Activated CD8-positive, alpha-beta memory T cell treated with anti-CD3 and anti-CD28 coated beads for 24 hours (primary cell): ENCODE data around the gene LOC101059915.
"Not testable (repeated sequence)": the region's sequence is repeated elsewhere in the genome, so short reads cannot be mapped to it uniquely, and the experiment has no call there.

Experiments used
- DNase-seq: peaks from one replicate; pipeline ENCODE4 v3.0.0-alpha.2; 2020

The LOC101059915 gene

DNA sequence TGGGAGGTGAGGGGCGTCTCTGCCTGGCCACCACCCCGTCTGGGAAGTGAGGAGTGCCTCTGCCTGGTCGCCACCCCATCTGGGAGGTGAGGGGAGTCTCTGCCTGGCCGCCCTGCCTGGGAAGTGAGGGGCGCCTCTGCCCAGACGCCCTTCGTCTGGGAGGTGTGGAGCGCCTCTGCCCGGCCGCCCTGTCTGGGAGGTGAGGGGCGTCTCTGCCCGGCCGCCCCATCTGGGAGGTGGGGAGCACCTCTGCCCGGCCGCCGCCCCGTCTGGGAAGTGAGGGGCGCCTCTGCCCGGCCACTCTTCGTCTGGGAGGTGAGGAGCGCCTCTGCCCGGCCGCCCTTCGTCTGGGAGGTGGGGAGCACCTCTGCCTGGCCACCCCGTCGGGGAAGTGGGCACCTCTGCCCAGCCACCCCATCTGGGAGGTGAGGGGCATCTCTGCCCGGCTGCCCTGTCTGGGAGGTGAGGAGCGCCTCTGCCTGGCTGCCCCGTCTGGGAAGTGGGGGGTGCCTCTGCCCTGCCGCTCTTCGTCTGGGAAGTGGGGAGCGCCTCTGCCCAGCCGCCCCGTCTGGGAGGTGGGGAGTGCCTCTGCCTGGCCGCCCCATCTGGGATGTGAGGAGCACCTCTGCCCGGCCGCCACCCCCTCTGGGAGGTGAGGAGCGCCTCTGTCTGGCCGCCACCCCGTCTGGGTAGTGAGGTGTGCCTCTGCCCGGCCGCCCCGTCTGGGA is 8.9 kb downstream of the LOC101059915 start:
- peak; percentile 52 for DNase-seq

DNA sequence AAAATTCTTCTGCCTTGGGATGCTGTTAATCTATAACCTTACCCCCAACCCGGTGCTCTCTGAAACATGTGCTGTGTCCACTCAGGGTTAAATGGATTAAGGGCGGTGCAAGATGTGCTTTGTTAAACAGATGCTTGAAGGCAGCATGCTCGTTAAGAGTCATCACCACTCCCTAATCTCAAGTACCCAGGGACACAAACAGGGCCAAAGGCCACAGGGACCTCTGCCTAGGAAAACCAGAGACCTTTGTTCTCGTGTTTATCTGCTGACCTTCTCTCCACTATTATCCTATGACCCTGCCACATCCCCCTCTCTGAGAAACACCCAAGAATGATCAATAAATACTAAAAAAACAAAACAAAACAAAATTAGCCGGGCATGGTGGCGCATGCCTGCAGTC is 9.8 kb downstream of the LOC101059915 start:
- not testable (repeated sequence) for DNase-seq

DNA sequence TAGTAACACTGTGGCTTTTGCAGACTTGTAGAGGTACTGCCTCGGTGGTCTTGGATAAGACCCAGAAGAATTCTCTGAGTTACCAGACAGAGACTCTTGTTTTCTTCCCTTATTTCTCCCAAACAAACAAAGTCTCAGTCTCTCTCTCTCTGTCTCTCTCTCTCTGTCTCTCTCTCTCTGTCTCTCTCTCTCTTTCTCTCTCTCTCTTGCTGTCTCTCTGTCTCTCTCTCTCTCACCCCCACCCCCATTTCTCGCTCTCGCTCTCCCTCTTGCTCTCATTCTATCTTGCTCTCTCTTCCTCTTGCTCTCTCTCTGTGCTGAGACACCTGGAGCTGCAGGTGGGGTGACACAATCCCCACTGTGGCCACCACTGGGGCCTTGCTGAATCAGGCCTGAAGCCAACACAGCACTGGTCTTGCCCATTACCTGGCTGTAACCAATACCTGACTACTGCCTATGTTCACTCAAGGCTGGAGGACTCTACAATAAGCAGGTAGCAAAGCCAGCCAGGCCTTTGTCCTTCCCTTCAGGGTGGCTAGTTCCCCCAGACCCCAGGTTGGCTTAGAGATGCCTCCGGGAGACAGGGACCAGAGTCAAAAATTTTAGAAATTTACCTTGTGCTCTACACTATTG is 12.3 kb downstream of the LOC101059915 start:
- DNase-seq = no peak

DNA sequence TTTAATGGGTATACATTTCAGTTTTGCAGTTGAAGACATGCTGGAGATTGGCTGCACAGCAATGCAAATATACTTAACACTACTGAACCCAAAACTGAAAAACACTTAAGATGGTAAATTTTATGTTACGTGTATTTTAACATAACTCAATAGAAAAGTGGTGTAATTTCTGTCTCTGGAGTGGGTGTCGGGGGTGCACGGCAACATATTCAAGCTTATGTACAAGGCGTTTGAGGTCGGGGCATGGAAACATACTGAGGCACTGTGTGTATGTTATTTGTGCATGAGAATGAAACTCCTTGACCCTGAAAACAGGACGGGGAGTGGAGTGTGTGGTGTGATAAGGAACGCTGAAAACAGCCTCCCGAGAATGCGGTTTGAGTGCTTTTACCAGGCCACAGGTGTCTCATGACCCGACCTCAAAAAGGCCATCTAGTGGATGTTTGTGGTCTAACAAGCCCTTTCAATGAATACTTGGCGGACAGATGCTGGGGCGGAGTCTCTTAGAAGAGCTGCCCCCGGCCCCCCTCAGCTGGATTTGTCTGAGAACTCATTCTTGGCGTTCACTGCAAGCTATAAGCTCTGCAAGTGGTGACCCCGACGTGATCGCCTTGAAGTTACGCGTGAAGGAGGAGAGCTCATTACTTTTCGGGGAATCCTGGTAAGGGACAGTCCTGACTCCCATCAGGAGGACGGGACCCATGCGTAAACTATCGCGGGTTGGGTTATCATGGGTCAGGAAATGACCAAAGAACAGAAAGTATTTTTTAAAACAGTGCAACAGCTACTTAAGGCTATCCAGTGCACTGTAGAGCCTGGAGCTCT is 29.5 kb downstream of the LOC101059915 start:
- DNase-seq = not testable (repeated sequence)

DNA sequence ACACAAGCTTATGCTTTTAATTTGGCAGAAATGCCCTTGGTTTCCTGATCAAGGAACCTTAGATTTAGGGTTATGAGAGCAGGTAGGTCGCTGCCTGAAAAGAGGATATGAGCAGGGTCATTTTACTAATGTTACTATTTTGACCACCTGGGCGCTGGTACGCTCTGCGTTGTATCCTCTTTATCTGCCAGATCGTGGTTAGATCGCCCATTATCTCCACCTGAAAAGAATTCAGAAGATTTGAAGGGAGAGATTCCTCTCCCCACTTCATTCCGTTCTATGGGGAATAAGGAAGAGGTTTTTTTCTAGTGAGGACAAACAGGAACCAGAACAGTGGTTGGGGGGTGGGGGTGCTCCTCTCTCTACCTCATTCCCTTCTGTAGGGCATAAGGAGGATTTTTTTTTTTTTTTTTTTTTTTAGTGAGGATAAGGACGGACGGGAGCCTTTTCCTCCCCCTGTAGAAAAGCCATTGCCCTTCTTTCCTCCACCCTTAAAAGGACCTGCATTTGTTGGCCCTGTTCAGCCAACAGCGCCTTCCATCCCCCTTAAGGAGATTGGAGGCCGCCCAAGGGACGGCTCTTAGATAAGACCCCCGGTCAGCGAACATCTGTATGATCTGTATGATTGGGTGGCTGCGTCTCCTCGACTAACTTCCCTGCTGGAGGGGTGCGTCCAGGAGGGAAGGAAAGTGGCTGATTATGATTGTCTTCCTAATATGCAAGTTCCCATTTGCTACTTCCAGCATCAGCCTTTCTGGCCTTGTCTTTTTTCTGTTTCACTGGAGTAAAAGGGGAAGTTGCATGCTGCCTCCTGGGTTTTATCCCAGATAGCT is 30.3 kb downstream of the LOC101059915 start:
- not testable (repeated sequence) for DNase-seq

DNA sequence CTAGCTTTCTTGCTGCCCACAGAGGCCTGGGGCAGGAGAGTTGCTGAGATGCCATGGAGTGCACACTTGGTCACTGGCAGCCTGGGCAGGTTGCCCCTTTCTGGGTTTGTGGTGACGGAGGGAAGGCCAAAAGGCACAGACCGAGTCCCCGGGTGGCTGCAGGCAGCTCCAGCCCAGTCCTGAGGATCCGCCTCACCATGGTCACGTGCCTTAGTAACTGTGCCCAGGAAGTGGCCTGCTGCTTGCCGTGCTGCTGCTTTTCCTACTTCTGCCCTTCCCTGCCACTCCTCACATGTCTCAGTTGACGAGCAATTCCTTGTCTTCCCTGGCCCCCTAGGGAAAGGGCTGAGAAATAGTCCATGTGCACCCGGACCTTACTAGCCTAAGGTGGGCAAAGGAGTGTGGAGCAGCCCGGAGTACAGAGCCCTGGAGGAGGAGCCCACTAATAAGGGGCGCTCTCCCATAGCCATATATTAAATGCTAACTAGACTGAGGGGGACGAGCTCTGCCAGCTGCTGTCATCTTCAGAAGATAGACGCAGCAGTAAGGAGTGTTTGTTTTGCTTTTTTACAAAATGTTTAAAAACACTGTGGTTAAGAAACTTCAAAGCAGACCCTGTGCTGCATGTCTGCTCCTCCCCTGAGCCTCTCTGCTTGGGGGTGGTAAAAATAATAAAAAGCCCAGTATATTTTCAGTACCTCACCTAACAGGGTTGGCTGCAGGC is 31.1 kb downstream of the LOC101059915 start:
- DNase-seq = not testable (repeated sequence)

DNA sequence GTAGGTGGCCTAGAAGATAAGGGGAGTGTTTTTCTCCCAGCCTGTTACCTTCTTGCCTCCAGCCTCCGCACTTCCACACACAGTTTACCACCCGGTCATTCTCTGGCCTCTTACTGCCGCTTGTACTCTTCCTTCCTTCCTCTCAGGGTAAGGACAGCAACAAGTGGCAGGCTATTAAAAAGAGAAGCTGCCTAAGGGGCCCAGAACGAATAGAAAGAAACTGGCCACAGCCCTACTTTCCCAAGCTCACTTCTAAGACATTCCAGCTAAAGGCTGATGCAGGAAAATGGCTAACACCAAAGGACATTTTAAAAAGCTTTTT is 31.6 kb downstream of the LOC101059915 start:
- not testable (repeated sequence) for DNase-seq

DNA sequence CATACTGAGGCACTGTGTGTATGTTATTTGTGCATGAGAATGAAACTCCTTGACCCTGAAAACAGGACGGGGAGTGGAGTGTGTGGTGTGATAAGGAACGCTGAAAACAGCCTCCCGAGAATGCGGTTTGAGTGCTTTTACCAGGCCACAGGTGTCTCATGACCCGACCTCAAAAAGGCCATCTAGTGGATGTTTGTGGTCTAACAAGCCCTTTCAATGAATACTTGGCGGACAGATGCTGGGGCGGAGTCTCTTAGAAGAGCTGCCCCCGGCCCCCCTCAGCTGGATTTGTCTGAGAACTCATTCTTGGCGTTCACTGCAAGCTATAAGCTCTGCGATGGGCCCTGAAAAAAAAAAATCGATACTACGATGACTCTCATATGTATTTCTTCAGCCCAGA is 35.5 kb downstream of the LOC101059915 start:
- not testable (repeated sequence) for DNase-seq

DNA sequence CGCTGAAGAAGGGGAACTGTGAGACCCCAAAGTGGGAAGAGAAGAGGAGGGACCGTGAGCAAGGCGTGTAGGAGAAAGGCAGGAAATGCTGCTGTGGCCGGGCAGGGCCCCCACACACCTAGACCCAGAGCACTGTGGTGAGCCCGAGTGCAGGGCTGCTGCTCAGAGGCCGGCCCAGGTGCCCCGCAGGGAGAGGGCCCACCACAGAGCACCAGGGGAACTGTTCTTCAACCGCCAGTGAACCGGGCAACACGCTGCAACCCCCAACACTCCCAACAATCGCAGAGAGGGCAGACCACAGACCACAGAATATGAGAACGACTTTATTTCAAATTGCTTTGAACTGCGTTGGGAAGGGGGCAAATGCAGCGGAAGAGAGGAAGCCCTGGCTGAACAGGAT is 46.7 kb downstream of the LOC101059915 start:
- not testable (repeated sequence) for DNase-seq

DNA sequence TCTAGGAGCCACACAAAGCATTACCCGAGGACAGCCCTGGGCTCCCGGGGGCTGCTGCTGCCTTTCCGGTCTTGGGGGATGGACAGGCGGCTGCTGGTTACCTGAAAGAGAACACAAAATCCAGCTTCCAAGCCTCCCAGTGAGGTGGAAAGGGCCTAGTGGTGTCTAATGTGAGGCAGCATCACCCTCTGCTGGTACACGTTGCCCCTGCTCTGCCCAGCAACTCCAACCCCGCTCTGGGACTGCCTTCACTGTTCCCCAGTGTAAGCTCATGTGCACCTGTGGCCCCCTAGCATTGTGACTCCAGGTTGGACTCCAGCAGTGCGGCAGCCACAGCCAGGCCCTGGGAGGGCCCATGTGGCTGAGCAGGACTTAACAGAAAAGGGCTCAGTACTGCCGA is 48.2 kb downstream of the LOC101059915 start:
- DNase-seq = not testable (repeated sequence)

DNA sequence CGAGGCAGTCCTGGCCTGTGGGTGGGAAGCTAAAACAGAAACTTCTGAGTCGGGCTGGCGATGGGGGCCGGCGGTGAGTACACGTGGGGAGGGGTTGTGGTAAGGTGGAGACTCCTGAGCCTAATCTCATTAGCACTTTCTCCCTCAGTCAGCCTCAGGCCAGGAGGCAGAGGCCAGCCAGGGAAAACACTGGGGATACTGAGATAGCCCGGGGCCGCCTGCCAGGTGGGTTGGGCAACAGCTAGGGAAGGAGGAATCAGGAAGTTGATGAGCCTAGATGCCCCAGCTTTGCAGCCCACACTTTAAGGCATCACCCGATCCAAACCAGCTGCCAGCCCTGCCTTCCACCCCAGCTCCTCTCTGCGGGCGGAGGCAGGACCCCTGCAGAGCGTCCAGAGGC is 49.0 kb downstream of the LOC101059915 start:
- not testable (repeated sequence) for DNase-seq

DNA sequence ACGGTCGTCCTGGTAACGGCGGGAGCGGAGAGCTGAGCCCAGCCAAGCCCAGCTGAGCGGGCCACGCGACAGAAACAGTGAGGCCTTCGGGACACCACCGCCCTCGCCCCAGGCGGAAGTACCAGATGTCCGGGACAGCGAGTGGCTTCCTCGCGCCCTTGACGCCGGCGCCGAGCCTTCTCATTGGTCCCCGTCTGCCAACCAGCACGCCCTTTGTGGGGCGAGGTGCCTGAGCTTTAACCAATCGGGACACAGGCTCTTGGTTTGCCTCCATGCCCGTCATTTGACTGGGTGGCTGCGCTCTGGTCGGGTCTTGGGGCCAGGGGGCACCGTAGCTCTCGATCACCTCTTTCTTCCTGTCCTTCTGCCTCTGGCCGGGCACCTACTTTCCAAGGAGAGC is 50.8 kb downstream of the LOC101059915 start, which contains the start of gene CXorf49:
TSS of gene CXorf49 (minus strand) at position 101 of the 400 bp plus-strand sequence. CDS start 134 bp downstream, outside the sequence.
- DNase-seq = not testable (repeated sequence)

DNA sequence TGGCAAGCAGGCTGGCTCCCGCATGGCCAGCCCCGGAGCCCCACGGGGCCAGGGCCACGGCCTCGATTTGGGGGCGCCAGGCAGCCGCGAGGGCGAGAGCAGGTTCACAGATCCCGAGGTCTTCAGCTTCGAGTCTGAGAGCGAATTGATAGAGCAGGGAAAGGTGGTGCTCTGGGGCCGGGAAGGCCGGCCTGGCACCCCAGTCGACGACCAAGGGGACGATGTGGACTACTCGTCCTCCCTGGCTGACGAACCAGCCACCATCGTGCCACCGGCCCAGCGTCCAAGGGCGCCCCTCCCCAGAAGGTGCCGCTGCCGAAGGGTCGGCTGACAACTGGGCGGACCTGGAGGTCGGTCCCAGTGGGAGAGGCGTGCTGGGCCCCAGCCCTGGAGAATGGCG is 51.8 kb downstream of the LOC101059915 start:
- peak; percentile 35 for DNase-seq

DNA sequence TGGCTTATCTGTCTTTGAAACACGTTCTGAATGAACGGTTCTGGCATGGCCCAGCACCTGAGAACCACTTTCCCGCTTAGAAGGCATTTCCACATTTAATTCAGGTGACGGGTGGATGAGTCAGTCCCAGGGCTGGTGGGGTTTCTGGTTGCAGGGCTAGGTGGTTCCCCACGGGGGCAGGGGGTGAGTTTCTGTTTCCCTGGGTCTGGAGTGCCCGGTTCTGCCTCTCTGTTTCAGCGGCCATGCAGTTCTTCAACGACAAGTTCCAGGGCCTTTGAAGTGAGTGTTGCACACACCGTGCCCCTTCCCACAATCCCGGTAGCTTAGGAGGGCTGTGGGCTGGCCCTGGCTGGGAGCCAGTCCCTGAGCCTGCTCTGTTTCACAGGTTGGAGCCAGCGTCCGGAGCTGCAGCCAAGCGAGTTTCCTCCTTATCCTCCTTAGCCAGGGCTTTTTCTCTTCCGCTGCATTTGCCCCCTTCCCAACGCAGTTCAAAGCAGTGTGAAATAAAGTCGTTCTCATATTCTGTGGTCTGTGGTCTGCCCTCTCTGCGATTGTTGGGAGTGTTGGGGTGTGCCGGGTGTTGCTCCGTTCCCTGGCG is 53.0 kb downstream of the LOC101059915 start:
- not testable (repeated sequence) for DNase-seq
